LNCAP (cell line): ENCODE data around the gene GNAO1.

ENCODE experiments used
- TF ChIP-seq, protein P1 (sequence below): fragments of 450-650 bp; IDR thresholded peaks from 2 replicates; pipeline ENCODE4 v1.5.1; 2017; ENCODE audit warnings: mild to moderate bottlenecking

Gene GNAO1

GRCh38 chr16:56174411-56174810 lies 16.9 kb upstream of the GNAO1 start:
- TF ChIP-seq, protein P1, sequence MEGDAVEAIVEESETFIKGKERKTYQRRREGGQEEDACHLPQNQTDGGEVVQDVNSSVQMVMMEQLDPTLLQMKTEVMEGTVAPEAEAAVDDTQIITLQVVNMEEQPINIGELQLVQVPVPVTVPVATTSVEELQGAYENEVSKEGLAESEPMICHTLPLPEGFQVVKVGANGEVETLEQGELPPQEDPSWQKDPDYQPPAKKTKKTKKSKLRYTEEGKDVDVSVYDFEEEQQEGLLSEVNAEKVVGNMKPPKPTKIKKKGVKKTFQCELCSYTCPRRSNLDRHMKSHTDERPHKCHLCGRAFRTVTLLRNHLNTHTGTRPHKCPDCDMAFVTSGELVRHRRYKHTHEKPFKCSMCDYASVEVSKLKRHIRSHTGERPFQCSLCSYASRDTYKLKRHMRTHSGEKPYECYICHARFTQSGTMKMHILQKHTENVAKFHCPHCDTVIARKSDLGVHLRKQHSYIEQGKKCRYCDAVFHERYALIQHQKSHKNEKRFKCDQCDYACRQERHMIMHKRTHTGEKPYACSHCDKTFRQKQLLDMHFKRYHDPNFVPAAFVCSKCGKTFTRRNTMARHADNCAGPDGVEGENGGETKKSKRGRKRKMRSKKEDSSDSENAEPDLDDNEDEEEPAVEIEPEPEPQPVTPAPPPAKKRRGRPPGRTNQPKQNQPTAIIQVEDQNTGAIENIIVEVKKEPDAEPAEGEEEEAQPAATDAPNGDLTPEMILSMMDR, result no peak

DNA sequence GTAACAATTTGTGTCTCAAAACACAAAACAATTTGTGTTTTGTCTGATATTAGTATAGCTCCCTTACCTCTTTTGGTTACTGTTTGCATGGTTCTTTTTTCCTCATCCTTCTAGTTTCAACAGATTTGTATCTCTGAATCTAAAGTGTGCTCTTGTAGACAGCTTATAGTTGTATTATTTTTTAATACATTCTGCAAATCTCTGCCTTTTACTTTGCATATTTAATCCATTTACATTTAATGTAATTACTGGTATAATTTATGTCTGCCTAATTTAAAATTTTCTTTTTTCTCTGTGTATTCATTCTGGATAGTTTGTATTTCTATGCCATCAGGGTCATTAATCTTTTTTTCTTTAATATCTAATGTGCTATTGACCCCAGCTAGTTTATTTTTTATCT lies 9.9 kb upstream of the GNAO1 start:
- TF ChIP-seq, protein P1, result no peak

- TF ChIP-seq, protein P1, result no peak
Observed at GRCh38 chr16:56183266-56183665, 8.0 kb upstream of the GNAO1 start.

DNA sequence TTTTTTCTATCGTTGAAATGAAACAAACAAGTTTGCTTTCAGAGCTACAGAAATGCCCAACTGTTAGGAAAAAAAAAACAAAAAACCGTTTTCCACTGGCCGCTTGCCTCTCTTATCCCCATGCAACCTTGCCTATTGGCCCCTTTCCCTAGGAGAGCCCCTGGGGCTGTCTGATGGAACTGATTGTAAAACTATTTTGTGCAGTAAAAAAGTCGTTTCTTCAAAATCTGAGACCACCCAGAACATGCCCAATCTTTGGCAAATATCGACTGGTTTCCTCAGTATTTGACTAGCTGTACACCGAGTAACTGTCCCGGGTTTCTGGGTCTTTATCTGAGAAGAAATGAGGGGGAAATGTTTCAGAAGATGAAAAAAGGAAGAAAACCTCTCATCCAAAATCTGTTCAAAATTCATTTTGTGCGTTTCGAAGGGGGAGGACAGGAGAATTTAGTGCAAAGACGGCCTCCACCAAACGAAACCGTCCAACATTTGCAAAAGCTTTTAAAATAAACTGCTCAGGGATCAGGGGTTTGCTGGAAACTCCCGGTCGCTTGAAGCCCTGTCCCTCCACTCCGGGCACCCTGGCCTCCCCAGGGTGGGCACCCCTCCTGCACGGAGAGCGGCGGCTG lies 1.1 kb upstream of the GNAO1 start:
- TF ChIP-seq, protein P1, result no peak

- TF ChIP-seq, protein P1, result no peak
Observed at GRCh38 chr16:56190677-56191155, 573 bp upstream of the GNAO1 start.

GRCh38 chr16:56191835-56192634 lies 746 bp downstream of the GNAO1 start:
- TF ChIP-seq, protein P1, result no peak

DNA sequence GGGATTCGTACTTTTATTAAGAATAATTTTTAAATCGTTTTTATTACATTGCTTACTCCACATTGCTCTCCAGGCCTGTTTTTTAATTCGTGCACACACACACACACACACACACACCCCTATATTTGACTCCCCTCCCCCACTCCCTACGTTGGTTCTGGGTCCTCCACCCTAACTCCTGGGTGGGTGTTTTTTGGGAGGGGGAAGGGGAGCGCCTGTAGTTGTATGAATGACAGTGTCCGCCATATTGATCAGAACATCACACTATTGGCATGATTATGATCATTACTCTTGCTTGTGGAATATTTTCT lies 1.3 kb downstream of the GNAO1 start:
- TF ChIP-seq, protein P1, result no peak
